IPS DF 6.9 (cell line): ENCODE measurements around the gene LAG3.

Experiments used
- DNase-seq: peaks from one replicate; pipeline ENCODE4 v3.0.0-alpha.2; 2013; ENCODE audit warnings: low read depth, low spot score
- H3K27ac ChIP-seq: one replicate; pipeline ENCODE4 v1.5.1; 2013; ENCODE audit warnings: low read length, control low read depth
- H3K27me3 ChIP-seq: 2 replicates; pipeline ENCODE4 v1.6.1; 2013; ENCODE audit warnings: mild to moderate bottlenecking, low read length; ENCODE audit not compliant: control insufficient read depth, insufficient read depth
- H3K36me3 ChIP-seq: 2 replicates; pipeline ENCODE4 v1.6.1; 2013; ENCODE audit warnings: low read length; ENCODE audit not compliant: control insufficient read depth, insufficient read depth
- H3K4me1 ChIP-seq: 2 replicates; pipeline ENCODE4 v1.6.1; 2013; ENCODE audit warnings: low read length; ENCODE audit not compliant: control insufficient read depth, insufficient read depth
- H3K4me3 ChIP-seq: 2 replicates; pipeline ENCODE4 v1.5.1; 2013; ENCODE audit warnings: mild to moderate bottlenecking, low read length
- H3K9me3 ChIP-seq: 2 replicates; pipeline ENCODE4 v1.6.1; 2013; ENCODE audit warnings: low read length, inconsistent platforms; ENCODE audit not compliant: control insufficient read depth, insufficient read depth
- WGBS: extraction: QIAGEN DNeasy Blood & Tissue Kit; methylation state at CpG from one replicate; pipeline ENCODE4 v1.1.7; 2013; ENCODE audit warnings: mixed read lengths, missing lambda C conversion rate; ENCODE audit not compliant: insufficient read length, insufficient coverage; 5-methylcytosine and 5-hydroxymethylcytosine counted together

LAG3 gene

DNA sequence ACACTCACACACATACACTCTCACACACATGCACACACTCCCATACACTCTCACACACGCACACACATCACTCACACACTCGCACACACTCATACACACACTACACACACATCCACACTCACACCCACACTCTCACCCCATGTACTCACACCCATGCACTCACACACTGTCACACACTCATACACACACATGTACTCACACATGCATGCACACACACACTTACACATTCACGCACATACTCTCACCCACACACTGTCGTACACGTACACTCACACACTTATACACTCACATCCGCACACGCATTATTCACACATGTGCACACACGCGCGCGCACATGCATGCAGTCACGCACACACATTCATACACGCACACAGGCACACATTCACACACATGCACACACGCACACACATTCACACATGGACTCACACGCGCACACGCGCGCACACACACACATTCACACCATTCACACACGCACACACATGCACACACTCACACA is 45.4 kb downstream of the LAG3 start:
- WGBS: 100% methylated on average over 18 of the region's 20 CpGs
- no peaks in the 10 kb centered on the region for H3K36me3 ChIP-seq
- no peaks in the 10 kb centered on the region for H3K27me3 ChIP-seq
- peaks cover 18% of the 10 kb centered on the region for H3K4me1 ChIP-seq
- no peaks in the 10 kb centered on the region for H3K9me3 ChIP-seq
- H3K27ac ChIP-seq: no peak overlapping the region
- DNase-seq: no peak
- H3K4me3 ChIP-seq: no peak overlapping the region

- no peak overlapping the region for H3K27ac ChIP-seq
- no peaks in the 10 kb centered on the region for H3K9me3 ChIP-seq
- no peak overlapping the region for H3K4me3 ChIP-seq
- H3K36me3 ChIP-seq: no peaks in the 10 kb centered on the region
- no peaks in the 10 kb centered on the region for H3K27me3 ChIP-seq
- H3K4me1 ChIP-seq: peaks cover 18% of the 10 kb centered on the region
- DNase-seq: no peak
- no CpG with 5 or more reads among the region's 10 CpGs for WGBS
Observed at GRCh38 chr12:6818222-6818621, 45.9 kb downstream of the LAG3 start.

GRCh38 chr12:6818645-6819044 is 46.3 kb downstream of the LAG3 start:
- H3K27ac ChIP-seq: no peak overlapping the region
- no CpG with 5 or more reads among the region's 5 CpGs for whole genome bisulfite sequencing
- no peak overlapping the region for H3K4me3 ChIP-seq
- H3K27me3 ChIP-seq: no peaks in the 10 kb centered on the region
- no peak for DNase-seq
- H3K9me3 ChIP-seq: no peaks in the 10 kb centered on the region
- H3K36me3 ChIP-seq: no peaks in the 10 kb centered on the region
- H3K4me1 ChIP-seq: peaks cover 19% of the 10 kb centered on the region

GRCh38 chr12:6819106-6820030 is 47.0 kb downstream of the LAG3 start:
- H3K4me1 ChIP-seq: peaks cover 19% of the 10 kb centered on the region
- H3K4me3 ChIP-seq: no peak overlapping the region
- no peaks in the 10 kb centered on the region for H3K27me3 ChIP-seq
- H3K36me3 ChIP-seq: no peaks in the 10 kb centered on the region
- no peak for DNase-seq
- no peaks in the 10 kb centered on the region for H3K9me3 ChIP-seq
- no peak overlapping the region for H3K27ac ChIP-seq
- whole genome bisulfite sequencing: no CpG with 5 or more reads among the region's 13 CpGs

DNA sequence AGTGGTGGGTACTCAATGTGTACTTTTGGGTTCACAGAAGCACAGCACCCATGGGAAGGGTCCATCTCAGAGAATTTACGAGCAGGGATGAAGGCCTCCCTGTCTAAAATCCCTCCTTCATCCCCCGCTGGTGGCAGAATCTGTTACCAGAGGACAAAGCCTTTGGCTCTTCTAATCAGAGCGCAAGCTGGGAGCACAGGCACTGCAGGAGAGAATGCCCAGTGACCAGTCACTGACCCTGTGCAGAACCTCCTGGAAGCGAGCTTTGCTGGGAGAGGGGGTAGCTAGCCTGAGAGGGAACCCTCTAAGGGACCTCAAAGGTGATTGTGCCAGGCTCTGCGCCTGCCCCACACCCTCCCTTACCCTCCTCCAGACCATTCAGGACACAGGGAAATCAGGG is 47.8 kb downstream of the LAG3 start:
- no peaks in the 10 kb centered on the region for H3K27me3 ChIP-seq
- H3K4me1 ChIP-seq: peaks cover 20% of the 10 kb centered on the region
- H3K27ac ChIP-seq: no peak overlapping the region

DNA sequence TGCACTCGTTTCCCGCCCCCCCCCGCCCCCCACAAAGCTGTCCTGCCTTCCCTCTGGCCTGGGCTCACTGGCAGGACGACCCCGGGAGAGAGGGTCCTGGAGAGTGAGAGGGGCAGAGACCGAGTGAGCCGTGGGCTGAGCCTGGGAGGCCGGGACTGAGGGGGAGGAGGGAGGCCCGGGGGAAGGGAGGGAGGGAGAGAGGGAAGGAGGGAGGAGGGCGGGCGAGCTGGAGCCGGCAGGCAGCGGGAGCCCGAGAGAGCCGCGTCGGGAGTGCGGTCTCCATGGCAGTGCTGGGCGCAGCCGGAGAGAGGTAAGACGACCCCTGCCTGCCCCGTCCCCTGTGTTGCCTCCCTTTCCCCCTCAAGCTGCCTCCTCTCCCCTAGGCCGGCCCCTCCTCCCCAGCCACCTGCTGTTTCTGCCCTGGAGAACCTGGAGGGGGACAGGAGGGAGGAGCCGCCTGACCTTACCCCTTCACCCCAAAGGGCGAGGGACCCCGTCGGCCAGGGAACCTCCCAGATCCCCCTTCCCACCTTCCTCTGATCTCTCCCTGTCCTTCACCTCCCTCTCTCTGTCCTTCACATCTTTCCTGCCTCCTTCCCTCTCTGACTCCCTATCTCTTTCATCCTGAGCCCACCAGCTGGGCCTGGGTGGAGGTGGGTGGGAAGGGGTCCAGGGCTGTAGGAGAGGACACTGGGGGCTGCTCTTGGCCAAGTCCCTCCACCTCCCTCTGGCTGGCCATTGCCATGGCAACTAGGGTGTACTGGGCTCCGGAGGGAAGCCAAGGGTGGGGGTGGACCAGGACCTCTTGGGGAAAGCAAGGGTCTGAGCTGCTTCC is 49.5 kb downstream of the LAG3 start, which contains the start of gene GPR162:
TSS of gene GPR162 (plus strand) at position 231 of the 835 bp plus-strand sequence. CDS start 2,078 bp downstream, outside the sequence.
- Histone ChIP-seq H3K27me3 (no peaks in the 10 kb centered on the region), H3K27ac (no peak within 1 kb of the TSS), H3K9me3 (no peaks in the 10 kb centered on the region), H3K4me1 (peaks cover 22% of the 10 kb centered on the region), H3K36me3 (no peaks in the 10 kb centered on the region), H3K4me3 (peak within 1 kb of the TSS; percentile 43)
- DNase-seq: no peak
- no CpG with 5 or more reads among the region's 28 CpGs for WGBS

More for the DNA sequence above, 47.8 kb downstream of the LAG3 start:
- Histone ChIP-seq H3K9me3 (no peaks in the 10 kb centered on the region), H3K4me3 (no peak overlapping the region), H3K36me3 (no peaks in the 10 kb centered on the region)
- DNase-seq: no peak
- WGBS: no CpG with 5 or more reads among the region's 5 CpGs

DNA sequence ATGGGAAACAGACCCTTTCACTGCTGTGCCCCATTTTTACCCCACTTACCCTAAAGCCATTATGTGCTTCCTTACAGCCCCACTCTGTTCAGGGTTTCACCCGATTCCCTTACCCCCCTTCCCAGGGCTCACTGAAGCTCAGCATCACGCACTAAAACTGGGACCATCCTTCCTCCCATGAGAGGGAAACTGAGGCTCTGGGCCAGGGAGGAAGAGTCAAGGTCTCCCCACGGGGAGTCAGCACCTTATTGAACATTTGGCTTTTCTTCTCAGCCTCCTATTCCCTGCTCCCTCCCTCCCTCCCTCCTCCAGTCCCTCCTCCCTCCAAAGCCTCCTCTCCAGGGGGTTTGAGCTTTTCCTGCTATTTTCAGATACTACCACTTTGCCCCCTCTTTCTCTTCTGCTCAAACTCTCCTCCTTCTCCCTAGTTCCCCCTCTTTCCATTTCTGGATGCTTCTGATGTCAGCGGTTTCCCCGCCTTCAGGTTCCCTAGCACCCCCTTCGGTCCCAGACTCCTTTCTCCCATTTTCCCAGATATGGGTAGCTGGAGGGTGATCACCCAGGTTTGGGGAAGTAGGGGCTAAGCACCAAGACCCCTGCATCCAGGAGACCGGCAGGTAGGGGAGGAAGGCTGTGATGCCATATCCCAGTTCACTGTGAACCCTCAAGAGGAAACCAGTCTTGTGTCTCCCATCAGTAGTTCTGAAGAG is 50.3 kb downstream of the LAG3 start:
- Histone ChIP-seq H3K4me3 (no peak overlapping the region), H3K27ac (no peak overlapping the region), H3K9me3 (no peaks in the 10 kb centered on the region), H3K36me3 (no peaks in the 10 kb centered on the region), H3K4me1 (peaks cover 24% of the 10 kb centered on the region), H3K27me3 (no peaks in the 10 kb centered on the region)
- DNase-seq: no peak
- no CpG with 5 or more reads among the region's 7 CpGs for WGBS

DNA sequence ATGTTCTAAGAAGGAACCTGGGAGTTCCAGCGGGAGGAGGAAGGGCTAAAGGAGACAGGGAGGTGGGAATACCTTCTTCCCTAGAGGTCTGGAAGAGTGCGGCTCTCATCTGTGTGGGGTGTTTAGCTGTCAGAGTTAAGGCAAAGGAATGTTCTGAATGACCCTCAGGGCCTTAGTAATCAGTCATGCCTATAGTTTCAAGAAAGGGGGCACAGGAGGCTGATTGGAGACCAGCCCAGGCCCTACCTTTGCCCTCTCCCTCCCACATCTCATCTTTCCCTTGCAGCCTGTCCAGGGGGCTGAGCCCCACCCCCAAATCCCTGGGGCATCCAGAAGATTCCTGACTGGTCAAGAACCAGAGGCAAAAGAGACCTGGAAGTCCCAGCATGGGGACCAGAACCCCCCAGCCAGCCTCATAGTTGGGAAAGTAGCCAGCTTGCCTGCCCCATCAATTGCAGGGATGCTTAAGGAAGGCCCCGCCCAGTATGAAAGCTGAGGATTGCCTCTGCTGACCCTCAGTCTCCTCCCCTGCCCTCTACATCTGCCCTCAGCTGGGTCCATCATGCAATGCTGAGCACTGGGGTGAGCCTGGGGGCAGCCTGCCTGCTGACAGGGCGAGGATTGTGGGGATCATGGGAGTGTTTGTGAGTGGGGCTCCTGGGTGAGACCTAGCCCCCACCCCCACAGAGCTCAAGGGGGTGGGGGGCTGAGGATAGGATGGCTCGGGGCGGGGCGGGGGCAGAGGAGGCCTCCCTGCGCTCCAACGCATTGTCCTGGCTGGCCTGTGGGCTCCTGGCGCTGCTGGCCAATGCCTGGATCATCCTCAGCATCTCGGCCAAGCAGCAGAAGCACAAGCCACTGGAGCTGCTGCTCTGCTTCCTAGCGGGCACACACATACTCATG is 51.1 kb downstream of the LAG3 start:
- Histone ChIP-seq H3K27ac (no peak overlapping the region), H3K4me3 (no peak overlapping the region), H3K4me1 (peaks cover 20% of the 10 kb centered on the region), H3K36me3 (no peaks in the 10 kb centered on the region), H3K9me3 (no peaks in the 10 kb centered on the region), H3K27me3 (no peaks in the 10 kb centered on the region)
- DNase-seq: no peak
- WGBS: no CpG with 5 or more reads among the region's 12 CpGs

- DNase-seq: no peak
- H3K27me3 ChIP-seq: no peaks in the 10 kb centered on the region
- no peaks in the 10 kb centered on the region for H3K9me3 ChIP-seq
- H3K4me3 ChIP-seq: no peak overlapping the region
- H3K27ac ChIP-seq: no peak overlapping the region
- H3K4me1 ChIP-seq: peaks cover 17% of the 10 kb centered on the region
- no peaks in the 10 kb centered on the region for H3K36me3 ChIP-seq
- no CpG with 5 or more reads among the region's 37 CpGs for WGBS
Observed at GRCh38 chr12:6824085-6824775, 51.9 kb downstream of the LAG3 start.
